GM18868 (cell line): Measurements from ENCODE around the gene C22orf31.

Experiments used
- ATAC-seq: cut with Tn5 transposase; IDR thresholded peaks from one replicate; pipeline ENCODE4 v1.9.1; 2021; ENCODE audit warnings: mild to moderate bottlenecking, moderate library complexity; ENCODE audit not compliant: unreplicated experiment

The C22orf31 gene

DNA sequence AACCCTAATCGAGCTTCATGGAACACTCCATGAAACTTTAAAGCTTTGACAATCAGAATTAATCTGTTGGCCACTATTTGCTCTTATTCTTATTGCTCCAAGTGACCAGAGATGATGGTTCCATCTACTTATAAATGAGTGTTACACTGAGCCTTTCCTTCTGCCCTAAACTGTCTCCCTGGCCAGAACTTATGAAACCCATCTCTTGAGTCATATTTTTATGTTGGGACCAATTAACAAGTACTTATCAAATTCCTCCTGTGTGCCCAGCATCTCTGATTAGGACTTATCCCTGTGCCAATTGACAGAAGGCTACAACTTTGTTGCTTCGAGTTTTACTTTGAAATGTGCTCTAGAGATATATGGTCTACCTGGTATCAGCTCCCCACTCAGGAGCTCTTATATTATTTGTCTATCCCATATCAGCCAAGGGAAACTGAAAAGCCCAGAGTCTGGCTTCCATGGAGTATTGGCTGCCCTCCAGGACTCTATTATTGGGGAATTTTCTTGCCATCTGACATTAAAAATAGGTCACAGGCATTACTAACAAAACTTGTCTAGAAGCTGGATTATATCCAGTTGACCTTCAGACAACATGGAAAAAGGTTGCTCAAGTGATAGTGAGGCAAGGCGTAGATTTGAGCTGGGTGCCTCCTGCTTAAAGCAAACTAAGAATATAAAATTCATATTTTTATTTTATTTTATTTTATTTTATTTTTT is 20.0 kb upstream of the C22orf31 start:
- ATAC-seq, result no peak

GRCh38 chr22:29080106-29080975 is 18.7 kb upstream of the C22orf31 start:
- no peak for ATAC-seq

DNA sequence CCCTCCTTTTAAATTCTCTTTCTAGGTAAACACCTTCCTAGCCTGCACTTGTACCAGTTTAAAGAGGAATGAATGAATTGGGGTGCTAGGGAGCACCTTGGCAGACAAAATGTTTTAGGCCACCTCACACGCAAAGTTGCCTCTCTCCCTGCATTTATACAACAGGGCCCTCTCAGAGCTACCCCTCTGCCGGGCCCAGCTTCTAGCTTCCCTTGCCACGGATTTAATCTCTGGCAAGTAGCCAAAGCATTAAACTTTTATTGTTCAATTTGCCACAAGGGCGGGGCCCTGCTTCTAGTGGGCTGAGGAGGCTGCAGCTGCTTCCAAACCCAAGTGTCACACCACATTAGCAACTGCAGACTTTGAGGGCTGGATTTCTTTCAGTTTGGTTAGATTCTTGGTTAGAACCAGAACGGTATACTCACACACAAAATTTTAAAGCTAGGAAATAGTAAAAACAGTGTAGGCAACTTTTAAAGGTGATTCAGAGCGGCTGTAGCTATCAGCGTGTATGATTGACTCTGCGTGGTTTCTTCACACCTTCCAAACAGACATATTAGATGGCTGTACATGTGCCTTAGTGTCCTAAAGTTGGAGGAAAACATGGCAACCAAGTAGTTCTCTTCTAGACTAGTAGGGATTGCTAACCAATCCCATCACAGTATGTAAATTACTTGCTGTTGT is 17.7 kb upstream of the C22orf31 start:
- no peak for ATAC-seq

- no peak for ATAC-seq
Observed at GRCh38 chr22:29078869-29079207, 17.2 kb upstream of the C22orf31 start.

- no peak for ATAC-seq
Observed at GRCh38 chr22:29078036-29078868, 16.6 kb upstream of the C22orf31 start.

- no peak for ATAC-seq
Observed at GRCh38 chr22:29074276-29074772, 12.7 kb upstream of the C22orf31 start.

- ATAC-seq, result no peak
Observed at GRCh38 chr22:29073618-29074275, 12.1 kb upstream of the C22orf31 start.

DNA sequence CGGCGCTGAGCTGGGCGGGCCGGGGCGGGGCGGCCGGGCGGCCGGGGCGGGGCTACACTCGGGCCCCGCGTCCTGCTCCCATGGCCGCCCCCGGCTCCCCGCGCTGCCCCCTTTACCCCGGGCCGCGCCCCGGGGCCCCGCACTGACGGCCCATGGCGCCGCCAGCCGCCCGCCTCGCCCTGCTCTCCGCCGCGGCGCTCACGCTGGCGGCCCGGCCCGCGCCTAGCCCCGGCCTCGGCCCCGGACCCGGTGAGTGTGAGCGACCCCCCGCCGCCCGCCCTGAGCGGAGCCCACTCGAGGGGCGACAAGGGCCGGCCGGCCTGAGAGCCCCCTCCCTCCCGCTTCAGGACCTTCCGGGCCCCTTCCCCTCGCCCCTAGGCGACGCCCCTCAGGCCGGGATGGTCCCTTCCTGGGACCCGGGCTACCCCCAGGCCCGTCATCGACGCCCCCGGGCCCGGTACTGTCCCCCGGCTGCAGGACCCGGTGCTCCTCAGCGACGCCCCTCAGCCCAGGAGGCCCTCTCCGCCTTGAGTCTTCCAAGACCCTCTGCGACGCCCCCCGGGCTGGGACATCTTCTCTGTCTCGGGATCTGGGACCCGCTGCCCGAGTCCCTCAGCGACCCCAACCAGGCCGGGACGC is 11.5 kb upstream of the C22orf31 start, which contains the start of gene KREMEN1:
Gene KREMEN1, plus strand, starts transcription at position 57 of the 639 bp plus-strand sequence. Its CDS starts 96 bp downstream, at position 153.
- ATAC-seq, result no peak

DNA sequence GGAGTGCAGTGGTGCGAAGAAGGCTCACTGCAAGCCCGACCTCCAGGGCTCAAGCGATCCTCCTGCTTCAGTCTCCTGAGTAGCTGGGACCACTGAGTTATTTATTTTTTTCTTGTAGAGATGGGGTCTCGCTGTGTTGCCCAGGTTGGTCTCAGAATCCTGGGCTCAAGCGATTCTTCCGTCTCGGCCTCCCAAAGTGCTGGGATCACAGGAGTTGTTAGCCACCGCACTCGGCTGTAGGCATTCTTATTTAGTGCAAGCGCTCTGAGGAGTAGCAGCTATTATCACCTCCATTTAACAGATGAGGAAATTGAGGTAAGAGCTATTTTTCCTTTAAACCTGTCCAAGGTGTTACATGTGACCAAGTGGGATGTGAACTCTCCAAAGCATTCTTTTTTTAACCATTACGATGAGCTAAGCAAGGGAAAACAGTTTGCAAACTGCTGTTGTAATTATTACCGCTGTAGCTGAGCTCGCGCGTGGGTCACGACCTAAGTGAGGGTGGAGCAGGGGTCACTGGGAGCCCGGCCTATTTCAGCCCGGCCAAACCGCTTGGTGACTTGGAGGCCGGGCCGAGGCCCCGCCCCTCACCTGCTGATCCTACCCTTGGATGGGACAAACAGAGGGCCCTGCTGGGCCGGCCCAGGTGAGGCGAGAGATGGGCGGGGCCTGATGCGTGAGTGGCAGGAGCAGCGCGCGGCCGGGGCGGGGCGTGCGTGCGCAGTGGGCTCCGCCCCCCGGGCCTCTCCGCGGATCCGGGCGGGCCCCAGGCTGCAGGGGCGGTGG is 10.8 kb upstream of the C22orf31 start:
- ATAC-seq, result peak; percentile 86

DNA sequence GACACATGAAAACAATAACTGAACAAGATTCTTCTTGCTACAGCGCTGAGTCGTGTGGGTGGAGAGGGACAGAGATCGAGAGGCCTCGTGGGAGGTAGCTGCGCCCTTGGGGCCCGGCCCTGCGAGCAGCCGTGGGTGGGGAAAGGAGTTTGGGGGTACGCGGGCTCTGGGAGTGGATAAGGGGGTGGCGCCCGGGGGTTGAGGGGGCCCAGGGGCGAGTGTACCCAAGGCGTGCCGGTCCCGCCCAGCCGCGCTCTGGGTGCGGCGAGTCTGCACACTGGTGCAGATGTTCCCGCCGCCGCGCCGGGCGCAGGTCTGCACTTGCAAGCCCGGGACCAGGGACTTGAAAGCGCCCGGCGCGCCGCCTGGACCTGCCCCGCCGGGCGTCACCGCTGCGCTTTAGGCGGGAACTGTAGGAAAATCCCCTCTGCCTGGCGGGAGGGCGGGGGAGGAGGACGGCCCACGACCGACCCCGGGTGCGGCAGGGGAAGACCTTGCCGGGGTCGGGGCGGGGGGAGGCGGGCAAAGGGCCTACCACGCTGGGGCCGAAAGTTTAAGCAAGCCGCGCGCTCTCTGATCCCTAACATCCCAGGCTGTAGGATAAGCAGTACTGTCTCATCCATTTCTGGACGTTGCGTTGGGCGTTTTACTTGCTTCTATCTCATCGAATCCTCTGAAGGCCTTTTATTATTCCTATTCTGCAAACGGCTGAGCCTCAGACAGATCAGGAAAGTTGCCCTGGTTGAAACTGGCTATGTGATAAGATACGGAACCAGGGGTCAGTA is 9.8 kb upstream of the C22orf31 start:
- no peak for ATAC-seq

- ATAC-seq, result no peak
Observed at GRCh38 chr22:29070490-29070889, 8.9 kb upstream of the C22orf31 start.

GRCh38 chr22:29069463-29069862 is 7.8 kb upstream of the C22orf31 start:
- ATAC-seq, result no peak

GRCh38 chr22:29065468-29066190 is 4.0 kb upstream of the C22orf31 start:
- no peak for ATAC-seq

DNA sequence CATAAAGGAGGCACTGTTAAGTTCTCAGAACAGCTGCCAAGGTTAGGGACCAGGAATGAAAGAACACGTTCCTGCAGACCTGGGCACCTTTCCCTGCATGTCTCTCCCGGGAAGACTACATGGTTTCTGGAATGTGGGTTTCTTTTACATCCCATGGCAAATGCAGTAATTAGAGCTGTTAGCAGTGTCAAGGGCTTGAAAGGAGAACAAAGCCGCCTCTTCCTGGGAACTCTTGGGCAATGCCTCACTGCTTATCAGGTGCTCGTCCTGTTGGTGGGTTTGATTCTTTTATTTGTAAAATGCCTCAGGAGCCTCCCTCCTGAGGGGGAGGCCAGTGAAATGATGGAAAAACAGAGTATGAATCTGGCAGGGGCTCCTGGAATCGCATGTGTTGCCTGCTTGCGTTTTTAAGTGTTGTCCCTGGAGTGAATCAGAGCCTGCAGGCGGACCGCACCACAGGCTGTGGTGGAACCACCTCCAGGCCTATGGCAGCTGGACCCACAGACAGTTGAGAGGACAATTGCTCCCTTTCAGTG is 723 bp upstream of the C22orf31 start:
- ATAC-seq, result no peak

DNA sequence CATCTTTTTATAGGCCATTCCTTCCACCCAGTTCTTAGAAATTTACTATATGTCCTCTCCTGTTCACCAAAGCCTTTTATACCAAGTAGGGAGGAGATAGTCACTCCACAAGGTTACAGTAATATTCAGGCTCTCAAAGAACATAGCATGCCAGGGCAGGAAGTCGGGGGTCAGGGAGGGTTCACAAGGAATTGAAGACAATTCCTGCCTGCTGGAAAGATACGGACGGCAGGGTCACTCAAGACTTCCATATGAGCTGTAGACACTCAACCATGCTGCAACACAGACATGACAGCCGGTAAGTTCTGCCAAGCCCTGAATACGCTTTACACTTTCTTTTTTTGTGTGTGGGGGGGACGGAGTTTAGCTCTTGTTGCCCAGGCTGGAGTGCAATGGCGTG is 700 bp downstream of the C22orf31 start:
- no peak for ATAC-seq

DNA sequence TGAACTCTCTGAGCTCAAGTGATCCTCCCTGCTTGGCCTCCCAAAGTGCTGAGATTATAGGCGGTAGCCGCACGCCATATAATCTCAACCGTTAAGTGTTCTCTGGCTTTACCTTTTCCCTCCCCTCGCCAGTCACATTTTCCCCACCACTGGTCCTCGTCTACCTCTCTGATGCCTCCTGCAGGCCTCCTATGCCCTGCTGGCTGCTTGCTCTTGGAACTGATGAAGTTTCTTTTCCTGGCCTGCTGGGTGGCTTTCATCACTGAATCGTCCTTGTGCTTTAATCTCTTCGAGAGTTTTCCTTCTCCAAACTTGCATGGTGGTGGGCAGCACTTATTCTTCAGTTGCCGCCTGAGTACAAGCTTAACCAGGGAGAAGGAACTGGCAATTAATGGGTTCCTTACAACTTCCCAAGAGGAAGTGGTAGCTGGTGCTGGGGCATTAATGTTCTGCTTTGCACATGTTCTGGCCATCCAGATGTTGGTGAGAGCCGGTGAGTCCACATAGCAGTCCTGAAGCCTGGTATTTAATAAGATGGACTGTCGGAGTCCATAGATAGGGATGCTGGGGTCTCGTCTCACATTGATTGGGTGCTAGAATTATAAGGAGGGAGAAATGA is 1.3 kb downstream of the C22orf31 start:
- no peak for ATAC-seq

DNA sequence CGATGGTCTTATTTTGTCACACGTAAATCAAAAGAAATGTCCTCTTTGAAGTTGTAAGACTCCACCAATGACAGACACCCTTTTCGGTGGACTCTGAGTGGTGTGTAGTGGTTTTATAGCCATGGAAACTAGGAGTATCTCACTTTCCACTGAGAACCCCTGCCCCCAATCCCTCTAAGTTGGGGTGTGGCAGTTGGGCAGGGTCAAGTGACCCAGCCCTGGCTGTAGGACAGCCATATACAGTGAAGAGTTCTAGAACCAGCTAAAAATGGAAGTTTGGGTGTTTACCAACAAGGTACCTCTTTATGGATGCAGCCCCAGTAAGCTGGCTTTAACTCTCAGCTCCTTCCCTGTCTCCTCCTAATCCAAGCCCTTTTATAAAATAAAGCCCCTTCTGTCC is 5.2 kb downstream of the C22orf31 start:
- ATAC-seq, result no peak
